GM08714 (cell line): ENCODE measurements around the gene ANAPC13.

Experiments
- H3K4me3 ChIP-seq: fragments of 200-500 bp; sonication (Bioruptor generic); 2 replicates; pipeline ENCODE4 v1.5.1; 2014; ENCODE audit warnings: mild to moderate bottlenecking, low read length, inconsistent platforms
- ZNF274 ChIP-seq: IDR thresholded peaks from 2 replicates; pipeline ENCODE4 v1.6.1; 2012; ENCODE audit warnings: mild to moderate bottlenecking, low read depth, low read length

Gene ANAPC13, protein sequence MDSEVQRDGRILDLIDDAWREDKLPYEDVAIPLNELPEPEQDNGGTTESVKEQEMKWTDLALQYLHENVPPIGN

DNA sequence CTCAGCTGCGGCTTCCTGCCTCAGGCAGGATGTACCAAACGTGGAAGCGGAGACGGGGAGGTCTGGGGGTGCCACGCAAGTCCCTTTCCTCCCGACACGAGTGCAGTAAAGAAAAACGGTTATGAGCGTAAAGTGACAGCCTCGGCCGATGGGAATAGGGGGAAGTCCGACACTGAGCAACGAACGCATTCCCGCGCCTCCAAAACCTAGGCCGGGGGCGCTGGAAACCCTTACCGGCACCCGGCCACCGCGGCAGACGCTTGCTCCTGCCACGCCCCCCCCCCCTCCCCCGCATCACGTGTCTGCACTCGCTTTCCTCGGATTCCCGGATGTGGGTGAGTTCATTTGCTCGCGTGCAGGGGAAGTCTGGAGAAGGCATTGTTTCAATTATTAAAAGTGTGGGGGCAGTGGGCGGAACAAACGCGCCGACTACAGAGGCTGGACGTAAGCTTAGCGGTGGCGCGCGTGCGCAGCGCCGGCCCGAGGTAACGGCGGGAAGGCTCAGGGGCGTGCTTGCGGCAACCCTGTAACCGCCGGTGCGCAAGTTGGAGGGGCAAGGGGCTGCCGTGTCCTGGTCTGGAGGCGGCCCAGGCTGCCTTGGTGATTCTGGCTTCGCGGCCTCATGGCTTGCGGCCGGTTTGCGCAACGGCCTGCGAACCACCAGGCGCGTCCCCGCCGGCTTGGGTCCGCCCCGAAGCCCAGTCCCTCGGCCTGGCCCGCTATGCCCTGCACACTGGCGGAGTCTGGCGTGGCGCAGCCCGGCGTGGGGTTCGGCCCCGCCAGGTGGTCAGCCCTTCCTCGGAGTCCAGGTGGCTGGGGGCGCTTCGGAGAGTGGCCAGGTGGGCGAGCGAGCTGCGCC lies at the start of gene ANAPC13, which contains the start of gene CEP63:
ANAPC13 (minus strand) TSS at position 268 of the 859 bp plus-strand sequence. CDS start 3,081 bp downstream, outside the sequence.
CEP63 (plus strand) TSS at position 340 of the 859 bp plus-strand sequence. CDS start 9,264 bp downstream, outside the sequence.
- peak within 1 kb of the TSS; percentile 96 for H3K4me3 ChIP-seq
- TF ChIP-seq ZNF274: no peak

DNA sequence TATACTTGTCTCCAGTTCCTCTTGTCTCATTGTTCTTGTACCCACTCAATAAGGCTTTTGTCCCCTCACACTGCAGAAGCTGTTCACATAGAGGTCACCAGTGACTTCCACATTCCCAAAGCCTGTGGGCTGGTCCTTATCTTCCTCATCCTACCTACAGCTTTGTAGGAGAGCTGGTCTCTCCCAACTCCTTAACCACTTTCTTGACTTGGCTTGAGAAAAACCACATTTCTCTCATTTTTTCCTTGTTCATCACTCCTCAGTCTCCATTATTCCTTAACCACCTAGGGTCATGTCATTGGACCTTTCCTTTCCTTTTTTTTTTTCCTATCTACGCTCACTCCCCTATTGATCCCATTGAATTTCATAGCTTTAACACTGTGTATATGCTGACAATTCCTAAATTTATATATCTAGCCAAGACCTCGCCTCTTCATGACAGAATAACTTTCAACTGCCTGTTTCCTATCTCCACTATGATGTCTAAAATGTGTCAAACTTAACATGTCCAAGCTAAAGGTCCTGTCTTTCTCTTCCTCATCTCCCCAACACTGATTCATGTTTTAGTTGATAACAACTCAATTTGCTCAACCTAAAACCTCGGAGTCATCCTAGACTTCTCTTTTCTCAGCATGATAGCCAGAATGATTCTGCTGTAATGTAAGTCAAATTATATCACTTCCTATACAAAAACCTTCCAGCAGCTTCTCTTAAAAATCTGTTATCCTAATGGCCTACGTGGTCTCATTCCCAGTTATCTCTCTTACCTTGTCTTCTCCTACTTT lies 49.6 kb upstream of the ANAPC13 start:
- H3K4me3 ChIP-seq: no peak overlapping the region
- TF ChIP-seq ZNF274: no peak

DNA sequence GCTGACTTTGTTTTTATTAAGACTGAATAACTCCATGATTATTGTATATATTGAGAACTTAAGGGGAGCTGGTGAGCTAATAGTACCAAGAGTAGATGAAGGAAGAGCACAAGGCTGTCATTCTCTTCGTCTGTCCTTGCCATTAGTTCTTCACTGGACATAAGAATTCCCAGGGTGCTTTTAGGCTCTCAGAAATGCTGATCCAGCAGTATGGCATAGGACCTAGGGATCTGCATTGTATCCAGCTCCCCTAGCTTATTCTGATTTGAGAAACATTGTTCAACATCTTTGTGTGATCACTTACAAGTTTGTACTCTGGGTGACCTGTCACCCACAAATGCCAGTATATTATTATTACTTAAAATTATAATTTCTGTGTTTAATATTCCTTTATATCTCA lies 47.7 kb upstream of the ANAPC13 start:
- H3K4me3 ChIP-seq: no peak overlapping the region
- TF ChIP-seq ZNF274: no peak

DNA sequence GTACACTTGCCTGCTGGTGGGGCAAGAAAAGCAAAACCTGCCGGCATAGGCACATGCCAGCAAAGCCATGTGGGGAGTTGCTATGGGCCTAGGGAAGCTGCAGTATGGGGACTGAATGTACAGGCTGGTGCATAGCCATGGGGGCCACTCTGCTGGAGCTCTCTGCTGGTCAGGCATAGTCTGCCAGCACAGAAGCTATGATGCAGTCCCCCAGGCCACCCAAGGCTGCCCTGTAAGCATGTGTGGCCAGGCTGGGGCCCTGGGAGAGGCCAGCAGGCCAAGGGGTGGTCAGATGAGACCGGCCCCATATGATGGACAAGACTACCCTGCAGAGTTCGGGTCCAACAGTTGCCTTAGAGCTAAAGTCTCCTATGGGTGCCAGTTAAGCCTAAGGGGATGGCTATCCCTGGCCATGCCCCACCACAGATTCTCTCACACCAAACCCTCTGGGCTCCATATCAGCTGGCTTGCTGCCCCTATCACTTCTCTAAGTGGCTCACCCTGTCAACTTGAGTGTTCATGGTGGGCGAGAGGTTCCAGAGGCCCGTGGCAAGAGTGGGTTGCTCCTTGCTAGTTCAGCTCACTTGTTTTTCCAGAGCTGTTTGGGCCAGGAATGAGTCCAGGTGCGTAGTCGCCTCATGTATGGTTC lies 41.9 kb upstream of the ANAPC13 start:
- TF ChIP-seq ZNF274: no peak
- no peak overlapping the region for H3K4me3 ChIP-seq

DNA sequence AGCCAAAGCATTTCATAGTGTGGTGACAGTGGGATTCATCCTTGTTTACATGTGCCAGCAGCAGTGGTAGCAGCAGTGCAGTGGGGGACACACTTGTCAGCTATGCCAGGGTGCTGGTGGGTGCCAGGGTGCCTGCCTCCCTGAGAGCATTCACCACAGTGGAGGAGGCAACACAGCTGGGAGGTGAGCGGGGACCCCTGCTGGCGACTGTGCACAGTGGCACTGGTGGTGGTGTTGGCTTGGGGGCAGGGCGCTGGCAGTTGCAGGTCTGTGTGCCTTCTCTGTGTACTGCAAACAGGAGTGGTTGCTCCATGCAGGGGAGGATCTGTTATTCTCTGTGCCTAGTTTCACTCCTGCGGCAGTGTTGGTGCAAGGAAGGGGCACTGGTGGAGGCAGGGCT lies 41.3 kb upstream of the ANAPC13 start:
- H3K4me3 ChIP-seq: no peak overlapping the region
- TF ChIP-seq ZNF274: no peak

DNA sequence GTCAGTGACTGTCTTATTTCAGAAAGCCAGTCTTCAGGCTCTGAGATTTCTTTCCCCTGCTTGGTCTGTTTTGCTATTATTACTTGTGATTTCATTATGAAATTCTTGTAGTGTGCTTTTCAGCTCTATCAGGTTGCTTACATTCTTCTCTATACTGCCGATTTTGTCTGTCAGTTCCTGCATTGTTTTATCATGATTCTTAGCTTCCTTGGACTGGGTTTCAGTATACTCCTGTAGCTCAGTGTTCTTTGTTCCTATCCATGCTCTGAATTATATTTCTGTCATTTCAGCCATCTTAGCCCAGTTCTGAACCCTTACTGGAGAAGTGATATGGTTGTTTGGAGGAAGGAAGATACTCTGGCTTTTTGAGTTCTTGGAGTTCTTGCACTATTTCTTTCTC lies 40.5 kb upstream of the ANAPC13 start:
- TF ChIP-seq ZNF274: no peak
- H3K4me3 ChIP-seq: no peak overlapping the region

DNA sequence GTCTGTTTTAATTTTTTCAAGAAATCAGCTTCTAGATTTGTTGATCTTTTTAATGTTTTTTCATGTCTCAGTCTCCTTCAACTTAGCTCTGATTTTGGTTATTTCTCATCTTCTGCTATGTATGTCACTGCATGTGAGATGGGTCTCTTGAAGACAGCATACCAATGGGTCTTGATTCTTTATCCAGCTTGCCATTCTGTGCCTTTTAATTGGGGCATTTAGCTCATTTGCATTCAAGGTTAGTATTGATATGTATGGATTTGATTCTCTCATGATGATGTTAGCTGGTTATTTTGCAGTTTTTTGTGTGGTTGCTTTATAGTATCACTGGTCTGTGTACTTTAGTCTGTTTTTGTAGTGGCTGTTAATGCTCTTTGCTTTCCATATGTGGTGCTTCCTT lies 39.5 kb upstream of the ANAPC13 start:
- H3K4me3 ChIP-seq: no peak overlapping the region
- TF ChIP-seq ZNF274: no peak

DNA sequence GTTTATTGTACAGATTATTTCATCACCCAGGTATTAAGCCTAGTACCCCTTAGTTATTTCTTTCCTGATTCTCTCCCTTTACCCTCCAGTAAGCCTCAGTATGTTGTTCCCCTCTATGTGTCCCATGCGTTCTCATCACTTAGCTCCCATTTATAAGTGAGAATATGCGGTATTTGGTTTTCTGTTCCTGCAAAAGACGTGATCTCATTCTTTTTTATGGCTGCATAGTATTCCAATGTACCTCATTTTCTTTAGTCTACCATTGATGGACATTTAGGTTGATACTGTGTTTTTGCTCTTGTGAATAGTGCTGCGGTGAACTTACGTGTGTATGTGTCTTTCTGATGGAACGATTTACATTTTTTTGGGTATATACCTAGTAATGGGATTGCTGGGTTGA lies 36.8 kb upstream of the ANAPC13 start:
- no peak overlapping the region for H3K4me3 ChIP-seq
- TF ChIP-seq ZNF274: no peak

DNA sequence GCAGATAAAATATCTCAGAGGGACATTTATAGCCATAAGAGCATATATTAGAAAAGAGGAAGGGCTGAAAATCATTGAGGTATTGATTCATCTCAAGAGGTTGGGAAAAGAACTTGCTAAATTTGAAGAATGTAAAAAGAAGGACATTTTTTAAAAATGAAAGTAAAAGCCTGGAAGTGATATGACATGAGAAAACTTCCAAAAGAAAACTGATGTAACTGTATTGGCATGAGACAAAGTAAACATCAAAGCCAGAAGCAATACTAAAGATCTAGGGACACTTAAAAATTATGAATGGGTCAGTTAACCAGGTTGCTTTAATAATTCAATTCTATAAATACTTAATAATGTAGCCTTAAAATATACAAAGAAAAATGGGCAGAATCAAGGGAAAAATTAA lies 32.0 kb upstream of the ANAPC13 start:
- TF ChIP-seq ZNF274: no peak
- no peak overlapping the region for H3K4me3 ChIP-seq

DNA sequence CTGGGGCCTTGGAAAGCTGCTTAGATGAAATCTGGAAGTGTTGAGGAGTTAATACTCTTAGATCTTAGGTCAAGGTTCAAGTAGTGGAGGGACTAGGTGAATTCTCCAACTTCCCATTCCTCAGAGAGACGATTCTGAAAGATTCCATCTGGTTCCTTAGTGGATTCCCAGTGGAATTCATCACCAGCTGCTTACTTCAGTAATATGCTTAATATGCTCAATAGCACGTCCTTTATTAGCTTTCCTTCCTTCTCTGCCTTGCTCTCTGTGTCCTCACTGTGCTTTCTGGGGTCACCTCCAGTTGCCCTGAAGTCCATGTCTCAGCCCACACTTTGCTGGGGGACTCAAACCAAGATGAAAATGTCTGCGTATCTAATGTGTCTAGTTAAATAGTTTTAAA lies 31.1 kb upstream of the ANAPC13 start:
- TF ChIP-seq ZNF274: no peak

DNA sequence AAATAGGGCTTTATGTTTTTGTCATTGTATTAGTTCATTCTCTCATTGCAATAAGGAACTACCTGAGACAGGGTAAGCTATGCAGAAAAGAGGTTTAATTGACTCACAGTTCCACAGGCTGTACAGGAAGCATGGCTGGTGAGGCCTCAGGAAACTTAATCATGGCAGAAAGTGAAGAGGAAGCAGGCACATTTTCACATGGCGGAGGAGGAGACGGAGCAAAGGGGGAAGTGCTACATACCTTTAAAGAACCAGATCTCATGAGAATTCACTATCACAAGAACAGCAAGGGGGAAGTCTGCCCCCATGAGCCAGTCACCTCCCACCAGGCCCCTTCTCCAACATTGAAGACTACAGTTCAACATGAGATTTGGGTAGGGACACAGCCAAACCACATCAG lies 25.7 kb upstream of the ANAPC13 start:
- H3K4me3 ChIP-seq: no peak overlapping the region
- no peak for TF ChIP-seq ZNF274

More for the DNA sequence above, 31.1 kb upstream of the ANAPC13 start:
- no peak overlapping the region for H3K4me3 ChIP-seq

DNA sequence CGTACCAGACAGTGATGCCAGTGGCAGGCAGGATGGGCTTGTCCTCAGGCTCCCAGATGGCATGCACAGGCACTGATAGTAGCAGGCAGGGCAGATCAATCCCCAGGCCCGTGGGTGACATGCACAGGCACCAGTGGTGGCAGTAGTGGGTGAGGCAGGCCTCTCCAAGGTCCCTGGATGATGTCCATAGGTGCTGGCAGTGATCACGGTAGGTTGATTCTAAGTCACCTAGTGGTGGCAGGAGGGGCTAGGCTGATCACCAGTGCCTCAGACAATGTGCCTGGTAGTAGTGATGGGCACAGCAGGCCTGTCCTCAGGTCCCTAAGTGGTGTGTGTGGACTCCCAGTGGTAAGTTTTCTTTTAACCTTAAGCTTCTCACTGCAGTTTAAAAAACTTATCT lies 19.7 kb upstream of the ANAPC13 start:
- TF ChIP-seq ZNF274: no peak
- no peak overlapping the region for H3K4me3 ChIP-seq

DNA sequence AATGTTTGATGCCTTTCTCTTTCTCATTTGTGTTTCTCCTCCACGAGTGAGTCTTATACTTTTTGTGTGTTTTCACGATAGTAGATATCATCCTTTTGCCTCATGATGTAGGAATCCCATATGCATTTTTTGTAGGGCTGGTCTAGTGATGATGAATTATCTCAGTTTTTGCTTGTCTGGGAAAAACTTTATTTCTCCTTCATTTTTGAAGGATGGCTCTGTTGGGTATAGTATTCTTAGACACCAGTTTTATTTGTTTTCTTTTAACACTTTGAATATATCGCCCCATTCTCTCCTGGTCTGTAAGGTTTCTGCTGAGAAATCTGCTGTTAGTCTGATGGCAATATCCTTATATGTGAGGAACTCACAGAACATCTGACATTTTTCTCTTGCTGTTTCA lies 18.3 kb upstream of the ANAPC13 start:
- no peak for TF ChIP-seq ZNF274
- H3K4me3 ChIP-seq: no peak overlapping the region

DNA sequence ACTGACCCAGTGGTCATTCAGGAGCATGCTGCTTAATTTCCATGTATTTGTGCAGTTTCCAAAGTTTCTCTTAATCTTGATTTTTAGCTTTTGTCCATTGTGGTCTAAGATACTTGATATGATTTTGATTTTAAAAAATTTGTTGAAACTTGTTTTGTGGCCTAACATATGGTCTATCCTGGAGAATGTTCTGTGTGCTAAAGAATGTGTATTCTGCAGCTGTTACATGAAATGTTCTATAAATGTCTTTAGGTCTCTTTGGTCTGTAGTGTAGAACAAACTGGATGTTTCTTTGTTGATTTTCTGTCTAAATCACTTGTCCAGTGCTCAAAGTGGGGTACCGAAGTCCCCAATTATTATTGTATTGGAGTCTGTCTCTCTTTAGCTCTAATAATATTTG lies 17.5 kb upstream of the ANAPC13 start:
- no peak overlapping the region for H3K4me3 ChIP-seq
- TF ChIP-seq ZNF274: no peak
